ENCODE data around the gene CFAP221.

DNA sequence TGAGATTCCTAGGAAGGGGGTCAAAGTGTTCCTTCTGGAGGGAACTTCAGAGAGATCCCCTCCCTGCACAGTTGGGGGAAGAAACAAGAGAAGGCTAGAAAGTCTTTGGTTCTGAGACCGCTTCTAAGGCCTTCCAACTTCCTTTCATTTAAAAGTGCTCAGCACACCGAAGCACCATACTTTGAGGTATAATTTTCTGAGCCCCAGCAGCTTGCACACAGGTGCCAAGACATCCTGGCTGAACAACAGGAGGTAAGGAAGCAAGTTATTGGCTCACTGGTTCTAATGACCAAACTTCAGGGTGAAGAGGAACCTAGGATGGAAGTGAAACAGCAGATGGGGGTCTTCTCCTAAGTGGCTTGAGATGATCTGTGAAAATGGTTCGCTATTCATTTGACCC lies 154.0 kb downstream of the CFAP221 start:
- no peak for TF ChIP-seq TAF1 (IDR thresholded peaks at IDR 0.05; ENCODE audit: borderline replicate concordance, insufficient read depth, low read length)
- no peak for TF ChIP-seq REST (IDR thresholded peaks at IDR 0.05; ENCODE audit: insufficient read depth in 1 of 2, low read depth in 2 of 2, low read length in 2 of 2)
- TF ChIP-seq POLR2AphosphoS5 (IDR thresholded peaks at IDR 0.05; ENCODE audit: low read depth, low read length), result no peak
- no peak for TF ChIP-seq FOXP2 (optimal IDR thresholded peaks at IDR 0.05; ENCODE audit: borderline replicate concordance, extremely low read depth, extremely low read length, insufficient read depth)
- TF ChIP-seq SIN3A (IDR thresholded peaks at IDR 0.05; ENCODE audit: borderline replicate concordance, insufficient read depth, low read length), result no peak

Measured in PFSK-1 (cell line).